H1 (cell line): ENCODE data around the gene ITPK1. TPM values are rescaled to one million over a fixed set of nuclear protein-coding genes. Genes with fewer than 3 reads are reported as not detected.

Experiments used
- CTCF ChIA-PET: fragments of 300-600 bp; sonication (Branson Sonifier 250); formaldehyde crosslinking; loops from one replicate; lab custom pipeline; 2021; ENCODE audit not compliant: partially characterized antibody; lab: Charles Lee
- POLR2A ChIA-PET: fragments of 300-600 bp; sonication (Branson Sonifier 250); formaldehyde crosslinking; loops from one replicate; lab custom pipeline; 2021; ENCODE audit warnings: inconsistent platforms; ENCODE audit not compliant: partially characterized antibody; lab: Charles Lee
- DNase-seq, 2 experiments: peaks; one replicate each; pipeline versions ENCODE4 v3.0.0 to v3.0.0-alpha.2; 2010 to 2022; ENCODE audit warnings: low spot score in 2 of 2, low read depth in 1 of 2, mixed read lengths in 1 of 2
- FAIRE-seq: peaks from 2 replicates; lab custom pipeline; 2011; peaks lifted over from hg19 to GRCh38; lab: Jason Lieb, UNC
- H2AFZ ChIP-seq: 2 replicates; pipeline ENCODE4 v1.8.1; 2012; ENCODE audit warnings: low read length, inconsistent platforms
- H2AK5ac ChIP-seq: 2 replicates; pipeline ENCODE4 v1.6.1; 2013; ENCODE audit warnings: low read depth, low read length
- H2BK120ac ChIP-seq: replicated peaks from 2 replicates; pipeline ENCODE3; 2013; ENCODE audit warnings: low read depth, low read length, inconsistent platforms
- H2BK12ac ChIP-seq: 2 replicates; pipeline ENCODE4 v1.6.1; 2013; ENCODE audit warnings: low read depth, low read length
- H2BK15ac ChIP-seq: 2 replicates; pipeline ENCODE4 v1.6.1; 2013; ENCODE audit warnings: low read length
- H2BK20ac ChIP-seq: 2 replicates; pipeline ENCODE4 v1.6.1; 2013; ENCODE audit warnings: low read length
- H2BK5ac ChIP-seq: 2 replicates; pipeline ENCODE4 v1.6.1; 2013; ENCODE audit warnings: low read depth, low read length
- H3K14ac ChIP-seq: 2 replicates; pipeline ENCODE4 v1.6.1; 2013; ENCODE audit warnings: inconsistent platforms; ENCODE audit not compliant: insufficient read length
- H3K18ac ChIP-seq: 2 replicates; pipeline ENCODE4 v1.6.1; 2013; ENCODE audit warnings: low read length; ENCODE audit errors: extremely low read depth
- H3K23ac ChIP-seq: 2 replicates; pipeline ENCODE4 v1.6.1; 2013; ENCODE audit warnings: inconsistent platforms; ENCODE audit not compliant: insufficient read length
- H3K23me2 ChIP-seq: 2 replicates; pipeline ENCODE4 v1.6.1; 2013; ENCODE audit warnings: low read depth, low read length
- H3K27ac ChIP-seq: 2 replicates; pipeline ENCODE4 v1.6.1; 2011; ENCODE audit warnings: low read depth, low read length, inconsistent platforms
- H3K27me3 ChIP-seq, 4 experiments: replicated peaks in 1 of 4; 1 replicate in 1 of 4; 2 replicates in 3 of 4; pipeline versions ENCODE4 v1.6.1 to v1.8.1; 2011 to 2013; ENCODE audit warnings: low read length in 3 of 4, mild to moderate bottlenecking in 3 of 4, inconsistent platforms in 2 of 4, mixed read lengths in 2 of 4, moderate library complexity in 1 of 4; ENCODE audit not compliant: control insufficient read depth in 3 of 4, insufficient read depth in 3 of 4; ENCODE audit errors: extremely low read depth in 1 of 4
- H3K36me3 ChIP-seq, 4 experiments: 2 replicates each; pipeline versions ENCODE4 v1.6.1 to v1.8.1; 2011 to 2013; ENCODE audit warnings: mild to moderate bottlenecking in 4 of 4, low read length in 3 of 4, moderate library complexity in 2 of 4, control low read depth in 1 of 4, inconsistent platforms in 1 of 4; ENCODE audit not compliant: insufficient read depth in 4 of 4, control insufficient read depth in 2 of 4
- H3K4ac ChIP-seq: replicated peaks from 2 replicates; pipeline ENCODE3; 2013; ENCODE audit warnings: low read length, low read depth, mixed read lengths, inconsistent platforms; ENCODE audit not compliant: insufficient read length
- H3K4me1 ChIP-seq, 4 experiments: replicated peaks in 1 of 4; 1 replicate in 1 of 4; 2 replicates in 3 of 4; pipeline versions ENCODE4 v1.6.1 to v1.8.1; 2011 to 2013; ENCODE audit warnings: low read length in 3 of 4, inconsistent platforms in 2 of 4, mixed read lengths in 1 of 4; ENCODE audit not compliant: insufficient read depth in 4 of 4, control insufficient read depth in 3 of 4
- H3K4me2 ChIP-seq, 2 experiments: 2 replicates each; pipeline versions ENCODE4 v1.6.1 to v1.8.1; 2011 to 2013; ENCODE audit warnings: low read depth in 2 of 2, low read length in 2 of 2, control low read depth in 1 of 2, inconsistent platforms in 1 of 2, mild to moderate bottlenecking in 1 of 2; ENCODE audit not compliant: insufficient read depth in 1 of 2
- H3K4me3 ChIP-seq, 4 experiments: fragments of 200-600, 300-600 bp in 1 of 4; sonication (generic), shearing (Covaris generic), sonication (Bioruptor Twin) in 1 of 4; 2 replicates each; pipeline versions ENCODE4 v1.5.1 to v1.8.1; 2011 to 2016; ENCODE audit warnings: low read length in 4 of 4, low read depth in 3 of 4, control low read depth in 2 of 4, inconsistent platforms in 2 of 4, mild to moderate bottlenecking in 2 of 4, mixed read lengths in 1 of 4, moderate library complexity in 1 of 4; ENCODE audit not compliant: insufficient read depth in 2 of 4; ENCODE audit errors: extremely low read depth in 1 of 4
- H3K56ac ChIP-seq: replicated peaks from 2 replicates; pipeline ENCODE3; 2013; ENCODE audit warnings: low read depth, mild to moderate bottlenecking, mixed read lengths, low read length, inconsistent platforms; ENCODE audit not compliant: insufficient read length
- H3K79me1 ChIP-seq: 2 replicates; pipeline ENCODE4 v1.6.1; 2013; ENCODE audit warnings: low read depth, low read length, control low read depth
- H3K79me2 ChIP-seq, 2 experiments: 2 replicates each; pipeline versions ENCODE4 v1.6.1 to v1.8.1; 2012 to 2013; ENCODE audit warnings: low read length in 2 of 2, mild to moderate bottlenecking in 2 of 2, inconsistent platforms in 1 of 2; ENCODE audit not compliant: insufficient read depth in 2 of 2, control insufficient read depth in 1 of 2
- H3K9ac ChIP-seq, 4 experiments: replicated peaks in 1 of 4; 1 replicate in 1 of 4; 2 replicates in 3 of 4; pipeline versions ENCODE4 v1.6.1 to v1.8.1; 2011 to 2013; ENCODE audit warnings: low read depth in 3 of 4, low read length in 3 of 4, control low read depth in 2 of 4, mild to moderate bottlenecking in 2 of 4, moderate library complexity in 2 of 4, inconsistent platforms in 1 of 4; ENCODE audit errors: extremely low read depth in 1 of 4
- H3K9me3 ChIP-seq, 2 experiments: 2 replicates each; pipeline versions ENCODE4 v1.6.1 to v1.8.1; 2012 to 2013; ENCODE audit warnings: mild to moderate bottlenecking in 2 of 2, moderate library complexity in 2 of 2, control low read depth in 1 of 2, inconsistent platforms in 1 of 2, low read depth in 1 of 2, low read length in 1 of 2, mixed read lengths in 1 of 2; ENCODE audit not compliant: insufficient read depth in 2 of 2
- H4K20me1 ChIP-seq, 2 experiments: replicated peaks in 1 of 2; 2 replicates each; pipeline versions ENCODE3 to v1.8.1; 2011 to 2013; ENCODE audit warnings: inconsistent platforms in 2 of 2, low read length in 2 of 2, mild to moderate bottlenecking in 1 of 2; ENCODE audit not compliant: insufficient read depth in 2 of 2, control insufficient read depth in 1 of 2
- H4K5ac ChIP-seq: 2 replicates; pipeline ENCODE4 v1.6.1; 2013; ENCODE audit warnings: low read length, low read depth, mixed read lengths, inconsistent platforms; ENCODE audit not compliant: insufficient read length
- H4K8ac ChIP-seq: 2 replicates; pipeline ENCODE4 v1.8.0; 2013; ENCODE audit warnings: mild to moderate bottlenecking, moderate library complexity, low read length, inconsistent platforms; ENCODE audit not compliant: insufficient read depth; ENCODE audit errors: extremely low read depth
- H4K91ac ChIP-seq: replicated peaks from 2 replicates; pipeline ENCODE3; 2013; ENCODE audit warnings: low read length, mixed read lengths, inconsistent platforms; ENCODE audit not compliant: insufficient read length
- BCL11A ChIP-seq, 2 experiments: IDR thresholded peaks; one replicate each; pipeline ENCODE4 v1.6.1; 2011; ENCODE audit warnings: low read depth in 2 of 2, low read length in 2 of 2, mild to moderate bottlenecking in 2 of 2
- E2F6 ChIP-seq: IDR thresholded peaks from 2 replicates; pipeline ENCODE4 v1.6.1; 2012; ENCODE audit warnings: inconsistent platforms
- MAX ChIP-seq: IDR thresholded peaks from 2 replicates; pipeline ENCODE4 v1.6.1; 2012; ENCODE audit warnings: inconsistent platforms
- NANOG ChIP-seq: IDR thresholded peaks from 2 replicates; pipeline ENCODE4 v1.6.1; 2011; ENCODE audit warnings: low read length, low read depth, mild to moderate bottlenecking, inconsistent platforms; ENCODE audit not compliant: insufficient read depth, poor library complexity, severe bottlenecking
- RNF2 ChIP-seq: fragments of 200-900, 300-1000 bp; sonication (generic); IDR thresholded peaks from 2 replicates; pipeline ENCODE4 v1.7.1; 2016; ENCODE audit warnings: borderline replicate concordance, low read depth, mild to moderate bottlenecking, antibody characterized with exemption, low read length; ENCODE audit not compliant: poor library complexity, severe bottlenecking; ENCODE audit errors: missing control alignments
- SIRT6 ChIP-seq: IDR thresholded peaks from one replicate; pipeline ENCODE4 v1.7.1; 2012; ENCODE audit warnings: low read length, inconsistent platforms
- WGBS, 2 experiments: shearing (Covaris generic) in 1 of 2; methylation state at CpG; one replicate each; pipeline versions ENCODE4 v1.1.6 to v1.1.7; 2013 to 2015; ENCODE audit warnings: low lambda C conversion rate in 2 of 2, mixed read lengths in 2 of 2, inconsistent platforms in 1 of 2, low coverage in 1 of 2, missing lambda C conversion rate in 1 of 2; ENCODE audit not compliant: insufficient replicate concordance in 2 of 2, insufficient coverage in 1 of 2, insufficient read length in 1 of 2; ENCODE audit errors: extremely low coverage in 1 of 2, missing lambda C conversion rate in 1 of 2; 5-methylcytosine and 5-hydroxymethylcytosine counted together
- long read RNA-seq, 2 experiments: library from RNA in 1 of 2; library from capped mRNA in 1 of 2; stranded (forward); transcript quantifications; one replicate each; pipeline ENCODE4 v2.0.0, GENCODE V29; 2021; ENCODE audit warnings: inconsistent platforms in 1 of 2
- polyA minus RNA-seq, 3 experiments: library from RNA; depleted of rRNA, polyadenylated mRNA; stranded (reverse); fragments of >200 nt; gene quantifications; 1 replicate in 2 of 3; 2 replicates in 1 of 3; pipeline ENCODE4 v1.2.3, GENCODE V29; 2011
- polyA plus RNA-seq, 7 experiments: library from polyadenylated mRNA; depleted of rRNA in 3 of 7; stranded (reverse) in 5 of 7; unstranded in 2 of 7; fragments of >200 nt in 5 of 7; fragments of 200-250 nt in 2 of 7; gene quantifications; 1 replicate in 5 of 7; 2 replicates in 1 of 7; 4 replicates in 1 of 7; pipeline versions ENCODE4 v1.2.1 to v1.2.3, GENCODE V29; 2011 to 2013; ENCODE audit warnings: missing spikeins in 2 of 7, mixed read lengths in 2 of 7
- total RNA-seq: library from RNA; stranded (reverse); fragmentation: NEBNext Ultra II Directional; extraction: Animal tissue kit (Norgen Biotek cat#: 25700); gene quantifications from 2 replicates; pipeline ENCODE4 v1.2.1, GENCODE V29; 2021

Gene ITPK1
- 143 and 148 TPM in 2 replicates for total RNA-seq
- 108 and 114 TPM in 2 replicates for polyA plus RNA-seq (2011; rRNA removed)
- polyA plus RNA-seq (2011; cell fraction: cytosol; rRNA removed): 87.6 TPM
- 123 TPM for polyA plus RNA-seq (2011; cell fraction: nucleus; rRNA removed)
- polyA plus RNA-seq (2012, experiment 1 of 2): 86.3 to 118 TPM (median 110 TPM) in 4 replicates
- 103 TPM for polyA plus RNA-seq (2012, experiment 2 of 2)
- polyA plus RNA-seq (2013, experiment 1 of 2): 62.3 TPM
- 61.5 TPM for polyA plus RNA-seq (2013, experiment 2 of 2)
- polyA minus RNA-seq (2011; rRNA and poly(A)+ RNA removed): 278 and 326 TPM in 2 replicates
- 85.3 TPM for polyA minus RNA-seq (2011; cell fraction: cytosol; rRNA and poly(A)+ RNA removed)
- 55.2 TPM for polyA minus RNA-seq (2011; cell fraction: nucleus; rRNA and poly(A)+ RNA removed)
- long read RNA-seq, experiment 1, full-length matches to known transcripts: 4 of 84 reads
- long read RNA-seq, experiment 1, partial matches to known transcripts: 73 of 84 reads
- long read RNA-seq, experiment 1, other reads (novel, unspliced or antisense): 7 of 84 reads
- long read RNA-seq, experiment 2, partial matches to known transcripts: 0 of 4 reads
- long read RNA-seq, experiment 2, other reads (novel, unspliced or antisense): 4 of 4 reads

- peaks cover 11% of the 10 kb centered on the region for H3K23me2 ChIP-seq
- 3% methylated on average over 43 of the region's 77 CpGs; no CpG with 5 or more reads in 1 of the 2 experiments for WGBS, 2 experiments
- TF ChIP-seq E2F6: no peak
- no peak for TF ChIP-seq MAX
- no peak for TF ChIP-seq BCL11A (IDR thresholded peaks at IDR 0.05; ENCODE audit: low read depth in 2 of 2, low read length in 2 of 2)
- TF ChIP-seq RNF2: no peak
- TF ChIP-seq SIRT6: no peak
- TF ChIP-seq NANOG: no peak
Observed at GRCh38 chr14:93115821-93116675, at the start of gene ITPK1. Gene ITPK1, minus strand, starts transcription at chr14:93115925. Its CDS starts 762 bp downstream, at chr14:93115163.

More at GRCh38 chr14:93115821-93116675, at the start of gene ITPK1:
- peaks cover 3% of the 10 kb centered on the region; the same call in 1 of the 2 replicates for H3K79me1 ChIP-seq
- H3K4ac ChIP-seq: peak within 1 kb of the TSS; percentile 62
- no peak within 1 kb of the TSS for H3K23ac ChIP-seq
- H3K9me3 ChIP-seq: no peaks in the 10 kb centered on the region
- H3K79me2 ChIP-seq: peaks cover 6 to 36% of the 10 kb centered on the region in 2 experiments; a peak in 3 of 4 replicates
- peak within 1 kb of the TSS; percentile 38 to 82 (median 54) for H3K9ac ChIP-seq
- 0 out of 2 replicates have a peak within 1 kb of the TSS, but pooled peaks have one; percentile 2 for H2BK15ac ChIP-seq
- H3K56ac ChIP-seq: peak within 1 kb of the TSS; percentile 84
- no peaks in the 10 kb centered on the region for H3K27me3 ChIP-seq
- H3K18ac ChIP-seq: peak within 1 kb of the TSS; percentile 90
- peak within 1 kb of the TSS; percentile 76 for H4K8ac ChIP-seq
- H3K4me1 ChIP-seq: peaks cover 9 to 13% (median 11%) of the 10 kb centered on the region in 4 experiments
- peak within 1 kb of the TSS; percentile 29; the same call in 1 of the 2 replicates for H2BK12ac ChIP-seq
- FAIRE-seq (no peak), DNase-seq (peak in 1 of 2 experiments; percentile 79)
- CTCF ChIA-PET: interaction anchor here (0.7 to 5.0 kb wide), 22 partner anchors 8 to 169 kb away, joined by 3 to 128 read pairs (median 4); no protein-coding TSS in a partner anchor
- POLR2A ChIA-PET: interaction anchor here (1.1 to 2.2 kb wide), 3 partner anchors 10 to 18 kb away, joined by 3 to 7 read pairs (median 5); no protein-coding TSS in a partner anchor
- H2AK5ac ChIP-seq: no peak within 1 kb of the TSS
- H2BK120ac ChIP-seq: no peak within 1 kb of the TSS
- no peak within 1 kb of the TSS for H2BK20ac ChIP-seq
- no peak within 1 kb of the TSS for H3K14ac ChIP-seq
- H4K5ac ChIP-seq: peak within 1 kb of the TSS; percentile 69
- H4K91ac ChIP-seq: peak within 1 kb of the TSS; percentile 77
- H3K4me3 ChIP-seq: peak within 1 kb of the TSS; percentile 77 to 100 (median 88)
- H2BK5ac ChIP-seq: no peak within 1 kb of the TSS; the same call in 1 of the 2 replicates
- peaks cover 6 to 10% of the 10 kb centered on the region in 2 experiments for H4K20me1 ChIP-seq
- H2AFZ ChIP-seq: peak within 1 kb of the TSS; percentile 24
- H3K27ac ChIP-seq: peak within 1 kb of the TSS; percentile 80
- peak within 1 kb of the TSS; percentile 89 to 98 for H3K4me2 ChIP-seq
- no peaks in the 10 kb centered on the region for H3K36me3 ChIP-seq
